Neural cell (in vitro differentiated cells): Measurements from ENCODE around the gene LGALS4. TPM values are rescaled to one million over a fixed set of nuclear protein-coding genes. Genes with fewer than 3 reads are reported as not detected.
"Not testable (repeated sequence)": the region's sequence is repeated elsewhere in the genome, so short reads cannot be mapped to it uniquely, and the experiment has no call there.

ENCODE experiments used
- H2AFZ ChIP-seq: fragments of 200-600, 300-800 bp; sonication (generic), shearing (Covaris generic); 2 replicates; pipeline ENCODE4 v1.6.0; 2014; ENCODE audit warnings: low read depth, mild to moderate bottlenecking, antibody characterized with exemption, low read length, moderate library complexity
- H3F3A ChIP-seq: fragments of 200-600 bp; shearing (Covaris generic); 2 replicates; pipeline ENCODE4 v1.6.1; 2016; ENCODE audit warnings: mild to moderate bottlenecking, moderate library complexity, mixed read lengths, antibody characterized with exemption, low read length; ENCODE audit not compliant: insufficient read depth, poor library complexity, severe bottlenecking
- H3K27ac ChIP-seq: fragments of 200-600, 300-800 bp; sonication (generic), shearing (Covaris generic); 2 replicates; pipeline ENCODE4 v1.5.1; 2014; ENCODE audit warnings: mild to moderate bottlenecking, low read length, moderate library complexity
- H3K27me3 ChIP-seq: fragments of 300-800, 200-600 bp; sonication (generic), shearing (Covaris generic); 2 replicates; pipeline ENCODE4 v1.6.0; 2014; ENCODE audit warnings: mild to moderate bottlenecking, low read depth, low read length, moderate library complexity; ENCODE audit not compliant: insufficient read depth
- H3K36me3 ChIP-seq: fragments of 300-800, 200-600 bp; sonication (generic), shearing (Covaris generic); 2 replicates; pipeline ENCODE4 v1.5.1; 2014; ENCODE audit warnings: mild to moderate bottlenecking, antibody characterized with exemption, low read length, moderate library complexity; ENCODE audit not compliant: insufficient read depth
- H3K4me2 ChIP-seq: fragments of 300-800, 200-600 bp; sonication (generic), shearing (Covaris generic); 2 replicates; pipeline ENCODE4 v1.6.0; 2014; ENCODE audit warnings: mild to moderate bottlenecking, low read length
- H3K4me3 ChIP-seq: fragments of 300-800, 200-600 bp; sonication (generic), shearing (Covaris generic); 2 replicates; pipeline ENCODE4 v1.5.1; 2014; ENCODE audit warnings: mild to moderate bottlenecking, low read length, moderate library complexity
- H3K79me2 ChIP-seq: fragments of 200-600 bp; shearing (Covaris generic); replicated peaks from 2 replicates; pipeline ENCODE4 v1.6.0; 2014; ENCODE audit warnings: mild to moderate bottlenecking, low read length, moderate library complexity; ENCODE audit not compliant: insufficient read depth
- H3K9ac ChIP-seq: fragments of 300-800, 200-600 bp; sonication (generic), shearing (Covaris generic); 2 replicates; pipeline ENCODE4 v1.6.1; 2016; ENCODE audit warnings: mild to moderate bottlenecking, low read length, mixed read lengths
- H3K9me2 ChIP-seq: fragments of 200-600 bp; shearing (Covaris generic); 2 replicates; pipeline ENCODE4 v1.6.1; 2016; ENCODE audit warnings: mild to moderate bottlenecking, low read length, mixed read lengths; ENCODE audit not compliant: insufficient read depth
- H3K9me3 ChIP-seq: fragments of 200-600, 300-800 bp; sonication (generic), shearing (Covaris generic); 2 replicates; pipeline ENCODE4 v1.6.1; 2016; ENCODE audit warnings: mild to moderate bottlenecking, mixed run types, low read length, moderate library complexity, mixed read lengths
- H4K20me1 ChIP-seq: fragments of 200-600 bp; shearing (Covaris generic); 2 replicates; pipeline ENCODE4 v1.6.1; 2016; ENCODE audit warnings: mild to moderate bottlenecking, mixed run types; ENCODE audit not compliant: insufficient read depth
- EP300 ChIP-seq: fragments of 450-650 bp; conservative IDR thresholded peaks from 2 replicates; pipeline ENCODE4 v1.6.1; 2014; ENCODE audit warnings: antibody characterized with exemption, mild to moderate bottlenecking, moderate library complexity; ENCODE audit not compliant: poor library complexity, severe bottlenecking
- EZH2 ChIP-seq: fragments of 200-600, 300-800 bp; shearing (Covaris generic), sonication (generic); IDR thresholded peaks from 2 replicates; pipeline ENCODE4 v1.6.1; 2014; ENCODE audit warnings: antibody characterized with exemption, low read length, borderline replicate concordance, mild to moderate bottlenecking; ENCODE audit not compliant: insufficient read depth, poor library complexity, severe bottlenecking
- MXI1 ChIP-seq: fragments of 450-650 bp; conservative IDR thresholded peaks from 2 replicates; pipeline ENCODE4 v1.6.1; 2014; ENCODE audit warnings: antibody characterized with exemption, mild to moderate bottlenecking; ENCODE audit not compliant: poor library complexity, severe bottlenecking
- POLR2AphosphoS5 ChIP-seq: IDR thresholded peaks from 2 replicates; pipeline ENCODE4 v1.6.1; 2012
- RAD21 ChIP-seq: fragments of 450-650 bp; conservative IDR thresholded peaks from 2 replicates; pipeline ENCODE4 v1.6.1; 2014; ENCODE audit warnings: antibody characterized with exemption, mild to moderate bottlenecking, moderate library complexity
- SMC3 ChIP-seq: fragments of 450-650 bp; conservative IDR thresholded peaks from 2 replicates; pipeline ENCODE4 v1.6.1; 2014; ENCODE audit warnings: antibody characterized with exemption, mild to moderate bottlenecking, moderate library complexity; ENCODE audit not compliant: poor library complexity
- TAF1 ChIP-seq: IDR thresholded peaks from 2 replicates; pipeline ENCODE4 v1.6.1; 2012; ENCODE audit warnings: low read depth
- polyA plus RNA-seq: library from polyadenylated mRNA; depleted of rRNA; stranded (reverse); fragments of >200 nt; gene quantifications from 2 replicates; pipeline ENCODE4 v1.2.3, GENCODE V29; 2014
- TF ChIP-seq, protein P1 (sequence below): IDR thresholded peaks from 2 replicates; pipeline ENCODE4 v1.6.1; 2012; ENCODE audit warnings: borderline replicate concordance
- TF ChIP-seq, protein P2 (sequence below): fragments of 450-650 bp; IDR thresholded peaks from 2 replicates; pipeline ENCODE4 v1.5.1; 2014; ENCODE audit warnings: antibody characterized with exemption, mild to moderate bottlenecking, moderate library complexity; ENCODE audit not compliant: poor library complexity, severe bottlenecking

The LGALS4 gene
- polyA plus RNA-seq, 1 donor from 2014 or later: 1.3 TPM

DNA sequence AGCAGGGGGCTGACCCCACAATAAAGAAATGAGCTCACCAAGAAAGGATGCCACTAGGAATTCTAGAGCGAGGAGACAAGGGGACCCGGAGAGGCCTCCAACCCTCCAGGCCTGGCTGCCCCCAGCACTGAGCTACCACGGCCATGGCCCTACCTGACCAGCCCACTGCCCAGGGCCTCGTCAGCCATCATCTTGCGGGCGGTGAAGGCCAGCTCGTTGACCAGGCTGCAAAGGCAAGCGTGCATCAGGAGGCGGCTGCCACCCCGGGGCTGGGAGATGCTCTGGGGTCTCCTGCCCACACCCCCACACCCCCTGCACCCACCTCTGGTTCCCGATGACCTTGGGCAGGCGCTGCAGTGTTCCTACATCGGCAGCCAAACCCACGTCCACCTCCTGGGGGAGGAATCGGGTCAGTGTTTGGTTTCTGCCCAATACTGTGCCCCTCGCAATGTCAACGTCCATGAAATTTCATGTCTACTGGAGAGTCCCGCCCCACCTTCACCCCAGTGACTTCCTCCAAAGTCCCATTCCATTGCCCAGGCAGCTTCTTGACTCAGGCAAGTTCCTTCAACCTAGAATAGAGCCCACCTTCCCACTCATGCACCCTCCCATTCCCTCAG lies 3.5 kb upstream of the LGALS4 start:
- no peaks in the 10 kb centered on the region for H3K79me2 ChIP-seq
- no peaks in the 10 kb centered on the region for H3K36me3 ChIP-seq
- H3K9ac ChIP-seq: no peak overlapping the region
- TF ChIP-seq, protein P1, sequence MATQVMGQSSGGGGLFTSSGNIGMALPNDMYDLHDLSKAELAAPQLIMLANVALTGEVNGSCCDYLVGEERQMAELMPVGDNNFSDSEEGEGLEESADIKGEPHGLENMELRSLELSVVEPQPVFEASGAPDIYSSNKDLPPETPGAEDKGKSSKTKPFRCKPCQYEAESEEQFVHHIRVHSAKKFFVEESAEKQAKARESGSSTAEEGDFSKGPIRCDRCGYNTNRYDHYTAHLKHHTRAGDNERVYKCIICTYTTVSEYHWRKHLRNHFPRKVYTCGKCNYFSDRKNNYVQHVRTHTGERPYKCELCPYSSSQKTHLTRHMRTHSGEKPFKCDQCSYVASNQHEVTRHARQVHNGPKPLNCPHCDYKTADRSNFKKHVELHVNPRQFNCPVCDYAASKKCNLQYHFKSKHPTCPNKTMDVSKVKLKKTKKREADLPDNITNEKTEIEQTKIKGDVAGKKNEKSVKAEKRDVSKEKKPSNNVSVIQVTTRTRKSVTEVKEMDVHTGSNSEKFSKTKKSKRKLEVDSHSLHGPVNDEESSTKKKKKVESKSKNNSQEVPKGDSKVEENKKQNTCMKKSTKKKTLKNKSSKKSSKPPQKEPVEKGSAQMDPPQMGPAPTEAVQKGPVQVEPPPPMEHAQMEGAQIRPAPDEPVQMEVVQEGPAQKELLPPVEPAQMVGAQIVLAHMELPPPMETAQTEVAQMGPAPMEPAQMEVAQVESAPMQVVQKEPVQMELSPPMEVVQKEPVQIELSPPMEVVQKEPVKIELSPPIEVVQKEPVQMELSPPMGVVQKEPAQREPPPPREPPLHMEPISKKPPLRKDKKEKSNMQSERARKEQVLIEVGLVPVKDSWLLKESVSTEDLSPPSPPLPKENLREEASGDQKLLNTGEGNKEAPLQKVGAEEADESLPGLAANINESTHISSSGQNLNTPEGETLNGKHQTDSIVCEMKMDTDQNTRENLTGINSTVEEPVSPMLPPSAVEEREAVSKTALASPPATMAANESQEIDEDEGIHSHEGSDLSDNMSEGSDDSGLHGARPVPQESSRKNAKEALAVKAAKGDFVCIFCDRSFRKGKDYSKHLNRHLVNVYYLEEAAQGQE: no peak
- TF ChIP-seq TAF1: no peak
- TF ChIP-seq POLR2AphosphoS5: no peak
- no peak for TF ChIP-seq SMC3
- no peak for TF ChIP-seq MXI1
- TF ChIP-seq, protein P2, sequence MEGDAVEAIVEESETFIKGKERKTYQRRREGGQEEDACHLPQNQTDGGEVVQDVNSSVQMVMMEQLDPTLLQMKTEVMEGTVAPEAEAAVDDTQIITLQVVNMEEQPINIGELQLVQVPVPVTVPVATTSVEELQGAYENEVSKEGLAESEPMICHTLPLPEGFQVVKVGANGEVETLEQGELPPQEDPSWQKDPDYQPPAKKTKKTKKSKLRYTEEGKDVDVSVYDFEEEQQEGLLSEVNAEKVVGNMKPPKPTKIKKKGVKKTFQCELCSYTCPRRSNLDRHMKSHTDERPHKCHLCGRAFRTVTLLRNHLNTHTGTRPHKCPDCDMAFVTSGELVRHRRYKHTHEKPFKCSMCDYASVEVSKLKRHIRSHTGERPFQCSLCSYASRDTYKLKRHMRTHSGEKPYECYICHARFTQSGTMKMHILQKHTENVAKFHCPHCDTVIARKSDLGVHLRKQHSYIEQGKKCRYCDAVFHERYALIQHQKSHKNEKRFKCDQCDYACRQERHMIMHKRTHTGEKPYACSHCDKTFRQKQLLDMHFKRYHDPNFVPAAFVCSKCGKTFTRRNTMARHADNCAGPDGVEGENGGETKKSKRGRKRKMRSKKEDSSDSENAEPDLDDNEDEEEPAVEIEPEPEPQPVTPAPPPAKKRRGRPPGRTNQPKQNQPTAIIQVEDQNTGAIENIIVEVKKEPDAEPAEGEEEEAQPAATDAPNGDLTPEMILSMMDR: no peak
- TF ChIP-seq EP300: no peak
- no peak for TF ChIP-seq EZH2
- no peak for TF ChIP-seq RAD21
- no peaks in the 10 kb centered on the region for H3K9me3 ChIP-seq
- no peaks in the 10 kb centered on the region for H3K9me2 ChIP-seq
- no peak overlapping the region for H3K27ac ChIP-seq
- no peaks in the 10 kb centered on the region for H4K20me1 ChIP-seq
- no peak overlapping the region for H3K4me3 ChIP-seq
- H3K27me3 ChIP-seq: no peaks in the 10 kb centered on the region
- H3F3A ChIP-seq: no peaks in the 10 kb centered on the region
- H2AFZ ChIP-seq: no peak overlapping the region
- no peak overlapping the region for H3K4me2 ChIP-seq

DNA sequence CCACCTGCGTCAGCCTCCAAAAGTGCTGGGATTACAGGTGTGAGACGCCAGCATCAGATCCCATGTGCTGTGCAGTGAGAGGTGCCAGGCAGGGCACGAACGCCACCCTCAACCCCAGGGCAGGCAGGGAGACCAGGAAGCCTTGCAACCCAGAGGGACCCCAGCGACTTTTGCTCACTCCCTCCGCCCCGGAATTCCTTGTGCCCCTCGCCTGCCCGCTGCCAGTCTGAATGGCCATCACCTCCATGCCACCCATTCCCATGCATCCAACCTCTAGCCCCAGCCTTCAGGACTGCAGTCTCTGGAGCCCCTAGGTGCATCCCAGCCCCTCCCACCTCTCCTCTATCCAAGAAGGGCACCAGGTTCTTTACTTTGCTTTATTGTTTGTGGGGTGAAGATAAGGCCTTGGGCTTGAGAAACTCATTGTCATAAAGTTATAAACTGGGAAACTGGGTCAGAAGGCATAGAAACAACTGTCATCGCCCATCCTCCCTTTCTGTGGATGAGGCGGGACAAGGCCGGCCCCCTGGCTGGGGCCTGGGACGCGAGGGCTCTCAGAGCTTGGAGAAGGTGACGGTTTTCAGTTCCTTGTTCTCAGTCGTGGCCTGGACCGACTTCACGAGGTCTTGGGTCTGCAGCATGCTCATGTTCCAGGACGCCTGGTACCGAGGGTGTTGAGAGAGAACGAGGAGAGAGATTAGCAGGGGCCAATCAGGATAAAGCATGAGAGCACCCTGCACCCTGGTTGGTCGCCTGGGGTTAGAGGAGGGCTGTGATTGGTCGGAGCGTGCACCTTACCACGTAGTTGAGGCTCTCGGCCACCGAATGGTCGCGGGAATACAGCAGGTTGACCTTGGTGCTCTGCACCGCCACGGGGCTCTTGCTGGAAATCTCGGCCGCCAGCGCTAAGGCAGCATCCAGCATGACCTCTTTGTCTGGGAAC lies 2.6 kb upstream of the LGALS4 start:
- H3K9me2 ChIP-seq: no peaks in the 10 kb centered on the region
- H3K27ac ChIP-seq: no peak overlapping the region
- H3K27me3 ChIP-seq: no peaks in the 10 kb centered on the region
- H4K20me1 ChIP-seq: no peaks in the 10 kb centered on the region
- no peaks in the 10 kb centered on the region for H3K9me3 ChIP-seq
- H3F3A ChIP-seq: no peaks in the 10 kb centered on the region
- no peak overlapping the region for H2AFZ ChIP-seq
- TF ChIP-seq SMC3 (no peak), EZH2 (no peak), RAD21 (no peak), POLR2AphosphoS5 (no peak)
- H3K4me2 ChIP-seq: no peak overlapping the region
- H3K79me2 ChIP-seq: no peaks in the 10 kb centered on the region
- no peak overlapping the region for H3K4me3 ChIP-seq
- no peaks in the 10 kb centered on the region for H3K36me3 ChIP-seq
- no peak overlapping the region for H3K9ac ChIP-seq

DNA sequence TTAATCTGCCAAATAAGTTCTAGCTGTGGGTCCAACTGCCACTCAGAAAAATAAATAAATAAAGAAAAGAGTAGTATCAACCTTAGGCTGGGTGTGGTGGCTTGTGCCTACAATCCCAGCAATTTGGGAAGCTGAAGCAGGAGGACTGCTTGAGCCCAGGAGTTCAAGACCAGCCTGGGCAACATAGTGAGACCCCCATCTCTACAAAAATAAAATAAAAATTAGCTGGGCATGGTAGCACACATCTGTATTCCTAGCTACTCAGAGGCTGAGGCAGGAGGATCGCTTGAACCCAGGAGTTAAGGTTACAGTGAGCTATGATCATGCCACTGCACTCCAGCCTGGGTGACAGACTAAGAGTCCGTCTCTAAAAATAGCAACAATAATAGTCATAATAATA lies 1.2 kb upstream of the LGALS4 start:
- H3K36me3 ChIP-seq, H3K4me2 ChIP-seq, H3K9me3 ChIP-seq, H4K20me1 ChIP-seq, H3K27ac ChIP-seq, H3K79me2 ChIP-seq, H2AFZ ChIP-seq, H3K9me2 ChIP-seq, H3F3A ChIP-seq, H3K9ac ChIP-seq, H3K27me3 ChIP-seq, H3K4me3 ChIP-seq: not testable (repeated sequence)
